Erythroblast (primary cell): ENCODE data around the gene SPATA31A6.
"Not testable (repeated sequence)": the region's sequence is repeated elsewhere in the genome, so short reads cannot be mapped to it uniquely, and the experiment has no call there.

Source experiments
- DNase-seq, 2 experiments: peaks; one replicate each; lab custom pipeline; 2025; lab: John Stamatoyannopoulos, UW

SPATA31A6 gene

GRCh38 chr9:42183359-42183758 is at the start of gene SPATA31A6:
Gene SPATA31A6, plus strand, starts transcription at chr9:42183659. Its CDS starts 29 bp downstream, at chr9:42183688.
- not testable (repeated sequence) for DNase-seq

GRCh38 chr9:42160299-42160698 is 23.2 kb upstream of the SPATA31A6 start:
- DNase-seq: peak in 1 of 2 experiments; percentile 1

GRCh38 chr9:42219861-42220260 is 36.4 kb downstream of the SPATA31A6 start:
- DNase-seq: not testable (repeated sequence)

- DNase-seq: not testable (repeated sequence)
These were observed 39.8 kb downstream of the SPATA31A6 start for GRCh38 chr9:42223230-42223629.

- not testable (repeated sequence) for DNase-seq
These were observed 49.6 kb downstream of the SPATA31A6 start for GRCh38 chr9:42233031-42233430.

DNA sequence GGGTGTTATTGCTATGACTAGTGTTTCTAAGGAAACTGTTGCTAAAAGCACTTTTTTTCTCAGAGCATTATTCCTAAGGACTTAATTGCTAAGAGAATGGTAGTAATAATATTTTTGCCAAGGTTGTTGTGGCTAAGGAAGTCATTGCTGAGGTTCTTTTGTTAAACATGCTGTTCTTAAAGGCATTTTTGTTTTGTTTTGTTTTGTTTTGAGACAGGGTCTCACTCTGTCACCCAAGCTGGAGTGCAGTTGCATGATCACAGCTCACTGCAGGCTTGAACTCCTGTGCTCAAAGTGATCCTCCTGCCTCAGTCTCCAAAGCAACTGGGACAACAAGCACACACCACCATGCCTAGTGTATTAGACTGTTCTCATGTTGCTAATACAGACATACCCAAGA is 51.2 kb downstream of the SPATA31A6 start:
- DNase-seq: not testable (repeated sequence)

- not testable (repeated sequence) for DNase-seq
These were observed 52.0 kb downstream of the SPATA31A6 start for GRCh38 chr9:42235352-42235991.

GRCh38 chr9:42236097-42236496 is 52.6 kb downstream of the SPATA31A6 start:
- DNase-seq: not testable (repeated sequence)

GRCh38 chr9:42237381-42237780 is 53.9 kb downstream of the SPATA31A6 start:
- not testable (repeated sequence) for DNase-seq

DNA sequence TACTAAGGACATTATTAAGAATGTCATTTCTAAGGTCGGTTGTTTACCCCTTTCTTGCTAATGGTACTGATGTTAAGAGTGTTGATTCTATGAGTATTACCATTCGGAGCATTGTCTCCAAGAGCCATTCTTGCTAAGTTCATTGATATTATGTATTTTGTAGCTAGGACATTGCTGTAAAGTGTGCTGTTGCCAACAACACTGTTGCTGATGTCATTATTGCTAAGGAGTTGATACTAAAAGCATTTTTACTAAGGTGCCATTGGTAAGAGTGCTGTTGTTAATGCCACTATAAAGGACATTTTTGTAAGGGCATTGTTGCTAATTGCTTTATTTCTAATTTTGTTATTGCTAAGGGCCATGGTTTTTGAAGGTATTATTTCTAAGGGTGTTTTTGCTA is 55.4 kb downstream of the SPATA31A6 start:
- not testable (repeated sequence) for DNase-seq
